22Rv1 (cell line): ENCODE data around the gene CYP27B1.

Experiments
- ZFX ChIP-seq: fragments of 450-650 bp; IDR thresholded peaks from 2 replicates; pipeline ENCODE4 v1.6.1; 2017; ENCODE audit warnings: antibody characterized with exemption, borderline replicate concordance
- TF ChIP-seq, protein P1 (sequence below): fragments of 450-650 bp; IDR thresholded peaks from 2 replicates; pipeline ENCODE4 v1.5.1; 2017; ENCODE audit warnings: mild to moderate bottlenecking

DNA sequence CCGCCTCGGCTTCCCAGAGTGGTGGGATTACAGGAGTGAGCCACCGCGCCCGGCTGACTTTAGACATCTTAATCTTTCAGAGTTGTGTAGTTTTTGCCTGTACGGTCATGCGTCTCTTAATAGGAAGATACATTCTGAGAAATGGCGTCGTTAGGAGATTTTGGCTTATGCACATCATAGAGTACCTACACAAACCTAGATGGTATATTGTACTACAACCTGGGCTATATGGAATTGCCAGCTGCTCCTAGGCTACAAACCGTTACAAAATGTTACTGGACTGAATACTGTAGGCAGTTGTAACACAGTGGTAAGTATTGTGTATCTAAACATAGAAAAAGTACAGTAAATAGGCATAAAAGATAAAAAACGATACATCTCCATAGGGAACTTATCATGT lies 17.0 kb upstream of the CYP27B1 start:
- TF ChIP-seq, protein P1, sequence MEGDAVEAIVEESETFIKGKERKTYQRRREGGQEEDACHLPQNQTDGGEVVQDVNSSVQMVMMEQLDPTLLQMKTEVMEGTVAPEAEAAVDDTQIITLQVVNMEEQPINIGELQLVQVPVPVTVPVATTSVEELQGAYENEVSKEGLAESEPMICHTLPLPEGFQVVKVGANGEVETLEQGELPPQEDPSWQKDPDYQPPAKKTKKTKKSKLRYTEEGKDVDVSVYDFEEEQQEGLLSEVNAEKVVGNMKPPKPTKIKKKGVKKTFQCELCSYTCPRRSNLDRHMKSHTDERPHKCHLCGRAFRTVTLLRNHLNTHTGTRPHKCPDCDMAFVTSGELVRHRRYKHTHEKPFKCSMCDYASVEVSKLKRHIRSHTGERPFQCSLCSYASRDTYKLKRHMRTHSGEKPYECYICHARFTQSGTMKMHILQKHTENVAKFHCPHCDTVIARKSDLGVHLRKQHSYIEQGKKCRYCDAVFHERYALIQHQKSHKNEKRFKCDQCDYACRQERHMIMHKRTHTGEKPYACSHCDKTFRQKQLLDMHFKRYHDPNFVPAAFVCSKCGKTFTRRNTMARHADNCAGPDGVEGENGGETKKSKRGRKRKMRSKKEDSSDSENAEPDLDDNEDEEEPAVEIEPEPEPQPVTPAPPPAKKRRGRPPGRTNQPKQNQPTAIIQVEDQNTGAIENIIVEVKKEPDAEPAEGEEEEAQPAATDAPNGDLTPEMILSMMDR = no peak
- TF ChIP-seq ZFX = no peak
